Coronary artery (tissue), 2 donors: ENCODE results near the gene ADGRL3.

Experiments used
- DNase-seq: peaks from one replicate; pipeline ENCODE4 v3.0.0-alpha.2; 2017; ENCODE audit warnings: low spot score
- H3K27ac ChIP-seq, 2 donors: fragments of 200-600 bp; sonication (generic); one replicate each; pipeline ENCODE4 v1.5.1; 2016 to 2019
- H3K4me3 ChIP-seq: fragments of 200-600 bp; sonication (generic); 2 replicates; pipeline ENCODE4 v1.5.1; 2016; ENCODE audit warnings: mild to moderate bottlenecking, moderate library complexity
- CTCF ChIP-seq: fragments of 200-600 bp; sonication (generic); IDR thresholded peaks from one replicate; pipeline ENCODE4 v1.5.1; 2019; ENCODE audit warnings: antibody characterized with exemption

ADGRL3 gene

GRCh38 chr4:61913619-61914018 lies 713.5 kb downstream of the ADGRL3 start:
- no peak for TF ChIP-seq CTCF
- no peak overlapping the region for H3K4me3 ChIP-seq
- H3K27ac ChIP-seq, result no peak overlapping the region
- no peak for DNase-seq

GRCh38 chr4:61915501-61915900 lies 715.4 kb downstream of the ADGRL3 start:
- TF ChIP-seq CTCF, result no peak
- no peak overlapping the region for H3K27ac ChIP-seq
- no peak for DNase-seq
- H3K4me3 ChIP-seq, result no peak overlapping the region

- TF ChIP-seq CTCF, result no peak
- DNase-seq, result no peak
- Histone ChIP-seq H3K27ac (no peak overlapping the region), H3K4me3 (no peak overlapping the region)
These were observed 718.4 kb downstream of the ADGRL3 start for GRCh38 chr4:61918507-61918906.

GRCh38 chr4:61918987-61919386 lies 718.9 kb downstream of the ADGRL3 start:
- Histone ChIP-seq H3K4me3 (no peak overlapping the region), H3K27ac (no peak overlapping the region)
- no peak for DNase-seq
- TF ChIP-seq CTCF, result no peak

- Histone ChIP-seq H3K4me3 (no peak overlapping the region), H3K27ac (no peak overlapping the region)
- TF ChIP-seq CTCF, result no peak
- no peak for DNase-seq
These were observed 719.4 kb downstream of the ADGRL3 start for GRCh38 chr4:61919561-61919960.

- DNase-seq, result no peak
- no peak overlapping the region for H3K4me3 ChIP-seq
- TF ChIP-seq CTCF, result no peak
- H3K27ac ChIP-seq, result no peak overlapping the region
These were observed 721.8 kb downstream of the ADGRL3 start for GRCh38 chr4:61921920-61922319.

GRCh38 chr4:61922766-61923165 lies 722.6 kb downstream of the ADGRL3 start:
- no peak for DNase-seq
- Histone ChIP-seq H3K27ac (no peak overlapping the region), H3K4me3 (no peak overlapping the region)
- TF ChIP-seq CTCF, result no peak
